Prostate gland (tissue), 2 donors: ENCODE data around the gene ABHD17C. TPM values are rescaled to one million over a fixed set of nuclear protein-coding genes. Genes with fewer than 3 reads are reported as not detected.

ENCODE experiments used
- DNase-seq: peaks from one replicate; pipeline ENCODE4 v3.0.0-alpha.2; 2019; ENCODE audit warnings: low spot score
- H3K27ac ChIP-seq, 2 donors: fragments of 200-600 bp; sonication (generic); 2 replicates each; pipeline ENCODE4 v1.5.1; 2017 to 2019
- H3K27me3 ChIP-seq: fragments of 200-600 bp; sonication (generic); replicated peaks from 2 replicates; pipeline ENCODE4 v1.5.1; 2019; ENCODE audit not compliant: insufficient read depth
- H3K36me3 ChIP-seq, 2 donors: fragments of 200-600 bp; sonication (generic); 1 replicate in 1 of 2; 2 replicates in 1 of 2; pipeline versions ENCODE4 v1.5.1 to v1.8.1; 2017 to 2019
- H3K4me1 ChIP-seq: fragments of 200-600 bp; sonication (generic); replicated peaks from 2 replicates; pipeline ENCODE4 v1.5.1; 2019
- H3K4me3 ChIP-seq, 2 donors: fragments of 200-600 bp; sonication (generic); 2 replicates each; pipeline ENCODE4 v1.5.1; 2017 to 2019
- H3K9me3 ChIP-seq: fragments of 200-600 bp; sonication (generic); 2 replicates; pipeline ENCODE4 v1.5.1; 2017
- CTCF ChIP-seq, 4 experiments: fragments of 200-600 bp in 2 of 4; fragments of 450-650 bp in 2 of 4; sonication (generic) in 2 of 4; IDR thresholded peaks; 1 replicate in 3 of 4; 2 replicates in 1 of 4; pipeline ENCODE4 v1.5.1; 2016 to 2019; ENCODE audit warnings: antibody characterized with exemption in 4 of 4, mild to moderate bottlenecking in 2 of 4, moderate library complexity in 2 of 4
- POLR2A ChIP-seq: fragments of 450-650 bp; IDR thresholded peaks from one replicate; pipeline ENCODE4 v1.6.1; 2016; ENCODE audit warnings: antibody characterized with exemption, mild to moderate bottlenecking
- POLR2AphosphoS5 ChIP-seq: sonication (generic); formaldehyde crosslinking; IDR thresholded peaks from one replicate; pipeline ENCODE4 v1.6.1; 2017; ENCODE audit warnings: antibody characterized with exemption
- WGBS: methylation state at CpG from one replicate; pipeline ENCODE4 v1.1.5; 2018; 5-methylcytosine and 5-hydroxymethylcytosine counted together
- intact Hi-C: fragments of 100-400 bp; cut with DNase I; formaldehyde crosslinking; loops from one replicate; pipeline ENCODE4 v1.14.2; 2022
- total RNA-seq, 2 donors: library from RNA; depleted of rRNA; stranded (reverse); fragments of >200 nt; gene quantifications; one replicate each; pipeline ENCODE4 v1.1.0, GENCODE V29; 2016

The ABHD17C gene
- total RNA-seq, 2 donors from 2014 or later, result 13.6 to 32.4 TPM

GRCh38 chr15:80789296-80789695 lies 94.2 kb downstream of the ABHD17C start:
- TF ChIP-seq POLR2A (no peak), POLR2AphosphoS5 (no peak), CTCF (IDR thresholded peaks at IDR 0.05) (no peak)
- Histone ChIP-seq H3K4me3 (no peak overlapping the region), H3K27me3 (no peaks in the 10 kb centered on the region), H3K4me1 (no peaks in the 10 kb centered on the region), H3K27ac (no peak overlapping the region), H3K9me3 (no peaks in the 10 kb centered on the region), H3K36me3 (no peaks in the 10 kb centered on the region)
- no peak for DNase-seq
- intact Hi-C loops, result no loop called here
- WGBS, result 76% methylated on average over 5 of the region's 5 CpGs

- Histone ChIP-seq H3K27ac (no peak overlapping the region), H3K27me3 (no peaks in the 10 kb centered on the region), H3K36me3 (no peaks in the 10 kb centered on the region), H3K4me3 (no peak overlapping the region), H3K4me1 (no peaks in the 10 kb centered on the region), H3K9me3 (no peaks in the 10 kb centered on the region)
- intact Hi-C loops, result no loop called here
- WGBS, result 78% methylated on average over 4 of the region's 4 CpGs
- DNase-seq, result no peak
- TF ChIP-seq POLR2AphosphoS5 (no peak), POLR2A (no peak)
Observed at GRCh38 chr15:80789796-80790195, 94.7 kb downstream of the ABHD17C start.

GRCh38 chr15:80790236-80790635 lies 95.1 kb downstream of the ABHD17C start:
- no peak for TF ChIP-seq CTCF (IDR thresholded peaks at IDR 0.05)
- no peak for TF ChIP-seq POLR2AphosphoS5
- no peak for TF ChIP-seq POLR2A
- no peak for DNase-seq
- Histone ChIP-seq H3K27me3 (no peaks in the 10 kb centered on the region), H3K27ac (no peak overlapping the region), H3K9me3 (no peaks in the 10 kb centered on the region), H3K36me3 (no peaks in the 10 kb centered on the region), H3K4me1 (no peaks in the 10 kb centered on the region), H3K4me3 (no peak overlapping the region)
- 92% methylated on average over 5 of the region's 5 CpGs for WGBS
- intact Hi-C loops, result no loop called here

GRCh38 chr15:80791004-80791403 lies 95.9 kb downstream of the ABHD17C start:
- DNase-seq, result no peak
- 93% methylated on average over 1 of the region's 1 CpG for WGBS
- Histone ChIP-seq H3K9me3 (no peaks in the 10 kb centered on the region), H3K27ac (no peak overlapping the region), H3K36me3 (no peaks in the 10 kb centered on the region), H3K4me3 (no peak overlapping the region), H3K27me3 (no peaks in the 10 kb centered on the region), H3K4me1 (no peaks in the 10 kb centered on the region)
- no peak for TF ChIP-seq POLR2A
- no peak for TF ChIP-seq CTCF (IDR thresholded peaks at IDR 0.05)
- no peak for TF ChIP-seq POLR2AphosphoS5
- intact Hi-C loops, result no loop called here

- no peaks in the 10 kb centered on the region for H3K4me1 ChIP-seq
- 71% methylated on average over 5 of the region's 5 CpGs for WGBS
- H3K4me3 ChIP-seq, result no peak overlapping the region
- H3K9me3 ChIP-seq, result no peaks in the 10 kb centered on the region
- no peak for DNase-seq
- no peak for TF ChIP-seq POLR2A
- TF ChIP-seq POLR2AphosphoS5, result no peak
- no peak for TF ChIP-seq CTCF (IDR thresholded peaks at IDR 0.05)
- no peak overlapping the region for H3K27ac ChIP-seq
- no peaks in the 10 kb centered on the region for H3K36me3 ChIP-seq
- intact Hi-C loops, result no loop called here
- no peaks in the 10 kb centered on the region for H3K27me3 ChIP-seq
Observed at GRCh38 chr15:80796407-80796806, 101.3 kb downstream of the ABHD17C start.
